Natural killer cell (primary cell): ENCODE measurements around the gene BCAP29. TPM values are rescaled to one million over a fixed set of nuclear protein-coding genes. Genes with fewer than 3 reads are reported as not detected.
A peak's percentile ranks its signal among the peaks of the same experiment; 100 is the strongest.

Experiments used
- ATAC-seq, 3 donors: fragments of 150-1000 bp in 2 of 3; fragments of 200-7000 bp in 1 of 3; cut with Tn5 transposase; 1 replicate in 1 of 3; 2 replicates in 2 of 3; pipeline ENCODE4 v1.10.0; 2021; ENCODE audit warnings: mild to moderate bottlenecking in 2 of 3, moderate library complexity in 2 of 3
- DNase-seq, 2 donors: peaks; one replicate each; pipeline versions ENCODE4 v3.0.0 to v3.0.0-alpha.2; 2013 to 2021; ENCODE audit warnings: mixed read lengths in 1 of 2
- H3K27ac ChIP-seq: one replicate; pipeline ENCODE4 v1.5.1; 2013; ENCODE audit warnings: mild to moderate bottlenecking, low read length
- H3K27me3 ChIP-seq: one replicate; pipeline ENCODE4 v1.6.1; 2013; ENCODE audit warnings: low read length; ENCODE audit not compliant: control insufficient read depth, insufficient read depth
- H3K36me3 ChIP-seq: one replicate; pipeline ENCODE4 v1.6.1; 2013; ENCODE audit warnings: low read length; ENCODE audit not compliant: control insufficient read depth, insufficient read depth
- H3K4me1 ChIP-seq: one replicate; pipeline ENCODE4 v1.6.1; 2013; ENCODE audit warnings: low read length; ENCODE audit not compliant: control insufficient read depth, insufficient read depth
- H3K4me3 ChIP-seq: one replicate; pipeline ENCODE4 v1.5.1; 2013; ENCODE audit warnings: low read length
- H3K9me3 ChIP-seq: one replicate; pipeline ENCODE4 v1.6.1; 2013; ENCODE audit warnings: low read length; ENCODE audit not compliant: control insufficient read depth, insufficient read depth
- H3K27ac Mint-ChIP-seq, 2 donors: one replicate each; pipeline ENCODE4 v1.8.0; 2022; ENCODE audit warnings: mild to moderate bottlenecking in 2 of 2, mixed read lengths in 2 of 2, moderate library complexity in 1 of 2
- H3K27me3 Mint-ChIP-seq, 2 donors: one replicate each; pipeline ENCODE4 v1.8.0; 2022; ENCODE audit warnings: low read depth in 2 of 2, mixed read lengths in 2 of 2
- H3K36me3 Mint-ChIP-seq: one replicate; pipeline ENCODE4 v1.8.0; 2022; ENCODE audit warnings: mixed read lengths
- H3K4me1 Mint-ChIP-seq, 2 donors: one replicate each; pipeline ENCODE4 v1.8.0; 2022; ENCODE audit warnings: mixed read lengths in 2 of 2
- H3K4me3 Mint-ChIP-seq: one replicate; pipeline ENCODE4 v1.8.0; 2022; ENCODE audit warnings: mild to moderate bottlenecking, moderate library complexity, mixed read lengths
- H3K9me3 Mint-ChIP-seq, 2 donors: one replicate each; pipeline ENCODE4 v1.8.0; 2022; ENCODE audit warnings: mixed read lengths in 2 of 2
- CTCF ChIP-seq: fragments of 200-600 bp; IDR thresholded peaks from one replicate; pipeline ENCODE4 v1.8.0; 2022; ENCODE audit warnings: antibody characterized with exemption
- WGBS: methylation state at CpG from one replicate; pipeline ENCODE4 v1.1.7; 2013; ENCODE audit warnings: missing lambda C conversion rate; ENCODE audit not compliant: insufficient coverage; 5-methylcytosine and 5-hydroxymethylcytosine counted together
- intact Hi-C: fragments of 100-400 bp; cut with micrococcal nuclease; formaldehyde crosslinking; loops from one replicate; pipeline ENCODE4 v1.14.2; 2022
- total RNA-seq, 4 donors: library from RNA; stranded (reverse); fragments of 120-200 nt in 1 of 4; gene quantifications; one replicate each; pipeline versions ENCODE4 v1.2.3 to v1.2.4, GENCODE V29; 2013 to 2022

BCAP29 gene
- total RNA-seq, 3 donors from 2014 or later (not counting 1 experiment from before 2014, with no cell fraction given), result 22.1 to 33.3 (median 27.1) TPM

GRCh38 chr7:107615910-107616680, 36.0 kb downstream of the BCAP29 start:
- no peaks in the 10 kb centered on the region for H3K9me3 ChIP-seq
- H3K27me3 ChIP-seq, result no peaks in the 10 kb centered on the region
- H3K27ac ChIP-seq, result no peak overlapping the region
- H3K4me3 ChIP-seq, result no peak overlapping the region
- intact Hi-C loops, result no loop called here
- H3K4me1 ChIP-seq, result no peaks in the 10 kb centered on the region
- ATAC-seq (no peak), DNase-seq (no peak)
- Mint-ChIP-seq H3K4me3 (no peak overlapping the region), H3K27me3 (no peaks in the 10 kb centered on the region), H3K36me3 (no peaks in the 10 kb centered on the region), H3K4me1 (no peaks in the 10 kb centered on the region), H3K9me3 (no peaks in the 10 kb centered on the region), H3K27ac (no peak overlapping the region)
- no peak for TF ChIP-seq CTCF
- H3K36me3 ChIP-seq, result peaks cover 27% of the 10 kb centered on the region
- WGBS, result 100% methylated on average over 2 of the region's 4 CpGs

- Histone ChIP-seq H3K36me3 (peaks cover 8% of the 10 kb centered on the region), H3K4me1 (no peaks in the 10 kb centered on the region), H3K27ac (no peak overlapping the region), H3K4me3 (no peak overlapping the region), H3K27me3 (no peaks in the 10 kb centered on the region), H3K9me3 (no peaks in the 10 kb centered on the region)
- DNase-seq (no peak), ATAC-seq (peak in 1 of 3 donors; percentile 24)
- intact Hi-C loops, result no loop called here
- WGBS, result 80% methylated on average over 1 of the region's 1 CpG
- no peaks in the 10 kb centered on the region for H3K27me3 Mint-ChIP-seq
- no peak overlapping the region for H3K4me3 Mint-ChIP-seq
- H3K27ac Mint-ChIP-seq, result no peak overlapping the region
- no peaks in the 10 kb centered on the region for H3K4me1 Mint-ChIP-seq
- H3K9me3 Mint-ChIP-seq, result no peaks in the 10 kb centered on the region
- no peaks in the 10 kb centered on the region for H3K36me3 Mint-ChIP-seq
- no peak for TF ChIP-seq CTCF
These were observed 42.4 kb downstream of the BCAP29 start for GRCh38 chr7:107622429-107622828.

- no peaks in the 10 kb centered on the region for H3K9me3 ChIP-seq
- no peak overlapping the region for H3K27ac ChIP-seq
- intact Hi-C loops, result no loop called here
- no peak overlapping the region for H3K4me3 Mint-ChIP-seq
- H3K27me3 ChIP-seq, result no peaks in the 10 kb centered on the region
- H3K9me3 Mint-ChIP-seq, result no peaks in the 10 kb centered on the region
- TF ChIP-seq CTCF, result no peak
- 85% methylated on average over 2 of the region's 2 CpGs for WGBS
- no peaks in the 10 kb centered on the region for H3K4me1 ChIP-seq
- no peak for ATAC-seq
- no peaks in the 10 kb centered on the region for H3K4me1 Mint-ChIP-seq
- H3K27me3 Mint-ChIP-seq, result no peaks in the 10 kb centered on the region
- peaks cover 6% of the 10 kb centered on the region for H3K36me3 ChIP-seq
- H3K4me3 ChIP-seq, result no peak overlapping the region
- no peaks in the 10 kb centered on the region for H3K36me3 Mint-ChIP-seq
- no peak for DNase-seq
- H3K27ac Mint-ChIP-seq, result no peak overlapping the region
These were observed 42.8 kb downstream of the BCAP29 start for GRCh38 chr7:107622894-107623293.

GRCh38 chr7:107627002-107627401, 47.0 kb downstream of the BCAP29 start:
- H3K4me3 Mint-ChIP-seq, result no peak overlapping the region
- no peak for TF ChIP-seq CTCF
- no peaks in the 10 kb centered on the region for H3K9me3 ChIP-seq
- H3K9me3 Mint-ChIP-seq, result no peaks in the 10 kb centered on the region
- H3K4me3 ChIP-seq, result no peak overlapping the region
- H3K36me3 ChIP-seq, result no peaks in the 10 kb centered on the region
- no peaks in the 10 kb centered on the region for H3K27me3 ChIP-seq
- no peak for ATAC-seq
- no peak overlapping the region for H3K27ac Mint-ChIP-seq
- H3K4me1 ChIP-seq, result peaks cover 3% of the 10 kb centered on the region
- 100% methylated on average over 3 of the region's 4 CpGs for WGBS
- no peaks in the 10 kb centered on the region for H3K4me1 Mint-ChIP-seq
- no peaks in the 10 kb centered on the region for H3K27me3 Mint-ChIP-seq
- intact Hi-C loops, result no loop called here
- no peak for DNase-seq
- no peaks in the 10 kb centered on the region for H3K36me3 Mint-ChIP-seq
- H3K27ac ChIP-seq, result no peak overlapping the region
